Heart left ventricle (tissue), 16 donors: Measurements from ENCODE around the gene REEP1. TPM values are rescaled to one million over a fixed set of nuclear protein-coding genes. Genes with fewer than 3 reads are reported as not detected.
A peak's percentile ranks its signal among the peaks of the same experiment; 100 is the strongest.

Experiments
- ATAC-seq, 4 donors: fragments of 200-7000 bp; cut with Tn5 transposase; one replicate each; pipeline ENCODE4 v1.9.1; 2020 to 2022; ENCODE audit warnings: moderate library complexity in 4 of 4, mild to moderate bottlenecking in 3 of 4, moderate number of reproducible peaks in 1 of 4
- DNase-seq, 5 donors: peaks; one replicate each; pipeline ENCODE4 v3.0.0-alpha.2; 2020
- H3K27ac ChIP-seq, 12 donors: fragments of 200-600 bp; sonication (generic) in 4 of 12; one replicate each; pipeline versions ENCODE4 v1.5.0 to v1.8.0; 2016 to 2022; ENCODE audit warnings: mild to moderate bottlenecking in 2 of 12
- H3K27me3 ChIP-seq, 9 donors: fragments of 200-600 bp; sonication (generic) in 2 of 9; one replicate each; pipeline versions ENCODE4 v1.5.1 to v1.8.0; 2016 to 2022; ENCODE audit warnings: mild to moderate bottlenecking in 3 of 9
- H3K36me3 ChIP-seq, 9 donors: fragments of 200-600 bp; sonication (generic) in 2 of 9; one replicate each; pipeline versions ENCODE4 v1.5.0 to v1.8.0; 2018 to 2022; ENCODE audit warnings: mild to moderate bottlenecking in 2 of 9
- H3K4me1 ChIP-seq, 12 donors: fragments of 200-600 bp; sonication (generic) in 4 of 12; one replicate each; pipeline versions ENCODE4 v1.5.0 to v1.8.0; 2016 to 2022; ENCODE audit warnings: mild to moderate bottlenecking in 3 of 12
- H3K4me3 ChIP-seq, 12 donors: fragments of 200-600 bp; sonication (generic) in 4 of 12; one replicate each; pipeline versions ENCODE4 v1.5.0 to v1.8.0; 2017 to 2022; ENCODE audit warnings: mild to moderate bottlenecking in 9 of 12, moderate library complexity in 4 of 12
- H3K9me3 ChIP-seq, 12 donors: fragments of 200-600 bp; sonication (generic) in 4 of 12; one replicate each; pipeline versions ENCODE4 v1.5.0 to v1.8.0; 2016 to 2022; ENCODE audit warnings: mild to moderate bottlenecking in 1 of 12
- POLR2A ChIP-seq, 2 donors: fragments of 450-650 bp; IDR thresholded peaks; one replicate each; pipeline ENCODE4 v1.6.1; 2017; ENCODE audit warnings: antibody characterized with exemption in 2 of 2, mild to moderate bottlenecking in 2 of 2, moderate library complexity in 2 of 2
- WGBS, 4 donors: extraction: QIAGEN DNeasy Blood & Tissue Kit in 2 of 4; methylation state at CpG; one replicate each; pipeline versions ENCODE4 v1.1.5 to v1.1.7; 2013 to 2018; 5-methylcytosine and 5-hydroxymethylcytosine counted together
- intact Hi-C, 10 donors: fragments of 100-400 bp; cut with DNase I; formaldehyde crosslinking; loops; one replicate each; pipeline versions ENCODE4 v1.11.1 to v1.14.2; 2022
- polyA plus RNA-seq, 2 donors: library from polyadenylated mRNA; stranded (reverse); fragments of 200-250 nt; gene quantifications; one replicate each; pipeline ENCODE4 v1.2.3, GENCODE V29; 2013
- total RNA-seq, 9 donors: library from RNA; depleted of rRNA in 2 of 9; stranded (reverse); fragments of >200 nt in 2 of 9; fragmentation: NEBNext Ultra II Directional in 3 of 9; extraction: Animal tissue kit (Norgen Biotek cat#: 25700) in 3 of 9; gene quantifications; one replicate each; pipeline versions ENCODE4 v1.1.0 to v1.2.4, GENCODE V29; 2016 to 2023
- TF ChIP-seq, protein P1 (sequence below), 12 donors: fragments of 200-600 bp; sonication (generic) in 4 of 12; IDR thresholded peaks; one replicate each; pipeline versions ENCODE4 v1.5.0 to v1.8.0; 2018 to 2022; ENCODE audit warnings: antibody characterized with exemption in 12 of 12, mild to moderate bottlenecking in 5 of 12
- donor health status: ischemic (EF 13 %, LVEDD 7.1; RV severe dilation, severe dysfunction).
- donor health status: healthy with polysubstance abuse.
- donor health status: DM: no; HTN: yes; CAD: no.
- donor health status: DM: no; HTN: no; CAD: no.
- donor health status: ischemic (EF 25% LVEDD 6.9; RV normal size, moderate dysfunction).
- donor health status: ischemic (EF 25% LVEDD 5.7; RV mildly dilated, moderate dysfunction).
- donor health status: healthy.
- donor health status: DM: yes; HTN: yes; CAD: no.
- donor health status: ischemic (EF 35%, LVEDD 5.7; RV mildly dilated, moderate dysfunction).
- donor health status: nonischemic (EF 11% LVEDD 7.7; RV severe dilation, severe dysfunction).
- donor health status: DM: yes; HTN: yes; CAD: no.
- donor health status: PGD.
- donor health status: ischemic (EF 29% LVEDD 5.4; RV normal size, mild dysfunction).
- donor health status: nonischemic (EF 23%, LVEDD 6.1; RV moderate dilation, normal function).

REEP1 gene
- total and polyA plus RNA-seq, 11 donors: 13.6 to 43.4 (median 27.6) TPM

GRCh38 chr2:86213056-86213455 lies 124.4 kb downstream of the REEP1 start:
- H3K27me3 ChIP-seq: no peaks in the 10 kb centered on the region
- peaks cover 0 to 84% (median 66%) of the 10 kb centered on the region in 9 donors for H3K36me3 ChIP-seq
- 46 to 81% (median 53%) methylated on average over 1 of the region's 1 CpG for WGBS, 4 donors
- no peaks in the 10 kb centered on the region for H3K9me3 ChIP-seq
- ATAC-seq: no peak
- intact Hi-C loops: no loop called here
- peak overlapping the region in 1 of 12 donors; percentile 15 for H3K27ac ChIP-seq
- H3K4me3 ChIP-seq: no peak overlapping the region
- TF ChIP-seq, protein P1, sequence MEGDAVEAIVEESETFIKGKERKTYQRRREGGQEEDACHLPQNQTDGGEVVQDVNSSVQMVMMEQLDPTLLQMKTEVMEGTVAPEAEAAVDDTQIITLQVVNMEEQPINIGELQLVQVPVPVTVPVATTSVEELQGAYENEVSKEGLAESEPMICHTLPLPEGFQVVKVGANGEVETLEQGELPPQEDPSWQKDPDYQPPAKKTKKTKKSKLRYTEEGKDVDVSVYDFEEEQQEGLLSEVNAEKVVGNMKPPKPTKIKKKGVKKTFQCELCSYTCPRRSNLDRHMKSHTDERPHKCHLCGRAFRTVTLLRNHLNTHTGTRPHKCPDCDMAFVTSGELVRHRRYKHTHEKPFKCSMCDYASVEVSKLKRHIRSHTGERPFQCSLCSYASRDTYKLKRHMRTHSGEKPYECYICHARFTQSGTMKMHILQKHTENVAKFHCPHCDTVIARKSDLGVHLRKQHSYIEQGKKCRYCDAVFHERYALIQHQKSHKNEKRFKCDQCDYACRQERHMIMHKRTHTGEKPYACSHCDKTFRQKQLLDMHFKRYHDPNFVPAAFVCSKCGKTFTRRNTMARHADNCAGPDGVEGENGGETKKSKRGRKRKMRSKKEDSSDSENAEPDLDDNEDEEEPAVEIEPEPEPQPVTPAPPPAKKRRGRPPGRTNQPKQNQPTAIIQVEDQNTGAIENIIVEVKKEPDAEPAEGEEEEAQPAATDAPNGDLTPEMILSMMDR (IDR thresholded peaks at IDR 0.05): no peak
- no peak for TF ChIP-seq POLR2A (IDR thresholded peaks at IDR 0.05)
- peaks cover 0 to 21% (median 8%) of the 10 kb centered on the region in 12 donors for H3K4me1 ChIP-seq
- DNase-seq: no peak

- ATAC-seq: no peak
- 85 to 94% (median 92%) methylated on average over 2 of the region's 2 CpGs for WGBS, 4 donors
- TF ChIP-seq, protein P1 (IDR thresholded peaks at IDR 0.05): no peak
- TF ChIP-seq POLR2A (IDR thresholded peaks at IDR 0.05): no peak
- H3K4me3 ChIP-seq: no peak overlapping the region
- DNase-seq: no peak
- peaks cover 0 to 94% (median 79%) of the 10 kb centered on the region in 9 donors for H3K36me3 ChIP-seq
- peaks cover 0 to 16% (median 5%) of the 10 kb centered on the region in 12 donors for H3K4me1 ChIP-seq
- no peak overlapping the region for H3K27ac ChIP-seq
- intact Hi-C loops: no loop called here
- no peaks in the 10 kb centered on the region for H3K9me3 ChIP-seq
- no peaks in the 10 kb centered on the region for H3K27me3 ChIP-seq
These were observed 125.6 kb downstream of the REEP1 start for GRCh38 chr2:86211796-86212188.

GRCh38 chr2:86211033-86211795 lies 126.2 kb downstream of the REEP1 start:
- no peak overlapping the region for H3K27ac ChIP-seq
- H3K4me1 ChIP-seq: peaks cover 0 to 15% (median 5%) of the 10 kb centered on the region in 12 donors
- WGBS, 4 donors: 90 to 98% (median 98%) methylated on average over 2 of the region's 2 CpGs

DNA sequence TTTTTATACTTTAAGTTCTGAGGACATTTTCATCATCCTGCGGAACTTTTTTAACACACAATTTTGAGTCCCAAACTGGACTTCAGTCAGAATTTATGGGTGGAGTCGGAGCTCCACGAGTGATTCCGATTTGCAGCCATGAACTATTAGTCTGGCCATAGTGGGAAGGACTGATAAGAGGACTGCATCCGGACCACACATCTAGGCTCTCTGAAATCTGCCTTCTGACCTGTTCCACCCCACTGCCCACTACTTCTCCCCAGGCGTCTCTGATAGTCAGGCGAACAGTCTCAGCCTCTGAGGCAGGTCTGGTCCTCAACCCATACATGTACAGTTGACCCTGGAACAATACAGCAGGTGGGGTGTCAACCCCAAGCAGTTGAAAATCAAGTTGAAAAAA lies 133.0 kb downstream of the REEP1 start:
- peaks cover 0 to 56% (median 30%) of the 10 kb centered on the region in 12 donors for H3K4me1 ChIP-seq
- H3K4me3 ChIP-seq: no peak overlapping the region
- H3K9me3 ChIP-seq: no peaks in the 10 kb centered on the region
- DNase-seq (no peak), ATAC-seq (peak in 1 of 4 donors; percentile 20)
- H3K27ac ChIP-seq: no peak overlapping the region
- TF ChIP-seq, protein P1 (IDR thresholded peaks at IDR 0.05): no peak
- no peak for TF ChIP-seq POLR2A (IDR thresholded peaks at IDR 0.05)
- H3K27me3 ChIP-seq: no peaks in the 10 kb centered on the region
- WGBS, 4 donors: 67 to 83% (median 74%) methylated on average over 7 of the region's 7 CpGs
- H3K36me3 ChIP-seq: peaks cover 0 to 50% (median 39%) of the 10 kb centered on the region in 9 donors
- intact Hi-C loops: no loop called here

More at GRCh38 chr2:86211033-86211795, 126.2 kb downstream of the REEP1 start:
- Histone ChIP-seq H3K36me3 (peaks cover 0 to 94% (median 83%) of the 10 kb centered on the region in 9 donors), H3K27me3 (no peaks in the 10 kb centered on the region), H3K4me3 (no peak overlapping the region), H3K9me3 (no peaks in the 10 kb centered on the region)
- TF ChIP-seq, protein P1 (IDR thresholded peaks at IDR 0.05): no peak
- TF ChIP-seq POLR2A (IDR thresholded peaks at IDR 0.05): no peak
- intact Hi-C loops: no loop called here
- no peak for DNase-seq
- no peak for ATAC-seq
